ENCODE results near the gene RTF1. TPM values are rescaled to one million over a fixed set of nuclear protein-coding genes. Genes with fewer than 3 reads are reported as not detected.
"Not testable (repeated sequence)": the region's sequence is repeated elsewhere in the genome, so short reads cannot be mapped to it uniquely, and the experiment has no call there.

The RTF1 gene
- polyA plus RNA-seq (2012; ENCODE audit: insufficient read depth, insufficient read length) = 34.3 TPM

DNA sequence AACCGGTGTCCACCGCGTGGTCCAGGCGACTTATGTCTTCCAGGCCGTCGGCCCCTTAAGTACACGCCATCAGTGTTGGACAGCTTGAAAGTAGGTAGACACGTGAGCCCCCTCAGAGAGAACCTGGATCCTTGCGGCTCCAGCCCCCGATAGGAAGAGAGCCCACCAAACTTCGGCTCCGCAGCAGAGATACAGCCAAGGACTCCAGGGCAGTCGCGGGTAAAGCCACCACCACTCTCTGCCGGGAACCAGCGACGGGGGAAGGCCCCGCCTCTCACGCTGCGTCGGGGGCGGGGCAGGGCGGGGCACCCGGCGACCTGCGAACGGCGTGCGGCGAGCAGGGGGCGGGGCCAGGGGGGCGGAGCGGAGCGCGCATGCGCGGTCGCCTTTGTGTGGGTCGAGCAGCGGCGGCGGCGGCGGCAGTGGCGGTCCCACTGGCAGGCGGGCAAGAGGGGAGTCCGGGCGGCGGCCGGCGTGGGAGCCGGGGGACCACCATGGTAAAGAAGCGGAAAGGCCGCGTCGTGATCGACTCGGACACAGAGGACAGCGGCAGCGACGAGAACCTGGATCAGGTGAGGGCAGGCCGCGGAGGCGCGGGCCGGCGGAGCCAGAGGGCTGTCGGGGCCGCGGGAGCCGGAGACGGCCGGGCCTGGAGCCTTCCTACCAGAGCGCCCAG, at the start of gene RTF1:
Gene RTF1, plus strand, starts transcription at position 354 of the 676 bp plus-strand sequence. Its CDS starts 21 bp downstream, at position 375.
- H3K4me3 ChIP-seq (ENCODE audit: low read length) = peak within 1 kb of the TSS; percentile 67
- DNase-seq (ENCODE audit: low read depth, low spot score) = peak; percentile 77

GRCh38 chr15:41367418-41367817, 49.5 kb upstream of the RTF1 start:
- H3K4me3 ChIP-seq (ENCODE audit: low read length) = no peak overlapping the region
- DNase-seq (ENCODE audit: low read depth, low spot score) = no peak

- no peak for DNase-seq (ENCODE audit: low read depth, low spot score)
Observed at GRCh38 chr15:41377978-41378377, 38.9 kb upstream of the RTF1 start.

GRCh38 chr15:41383974-41384749, 32.7 kb upstream of the RTF1 start:
- not testable (repeated sequence) for DNase-seq (ENCODE audit: low read depth, low spot score); H3K4me3 ChIP-seq (ENCODE audit: low read length)

More at GRCh38 chr15:41377978-41378377, 38.9 kb upstream of the RTF1 start:
- no peak overlapping the region for H3K4me3 ChIP-seq (ENCODE audit: low read length)

- DNase-seq (ENCODE audit: low read depth, low spot score) = no peak
- H3K4me3 ChIP-seq (ENCODE audit: low read length) = no peak overlapping the region
Observed at GRCh38 chr15:41387646-41388045, 29.2 kb upstream of the RTF1 start.

DNA sequence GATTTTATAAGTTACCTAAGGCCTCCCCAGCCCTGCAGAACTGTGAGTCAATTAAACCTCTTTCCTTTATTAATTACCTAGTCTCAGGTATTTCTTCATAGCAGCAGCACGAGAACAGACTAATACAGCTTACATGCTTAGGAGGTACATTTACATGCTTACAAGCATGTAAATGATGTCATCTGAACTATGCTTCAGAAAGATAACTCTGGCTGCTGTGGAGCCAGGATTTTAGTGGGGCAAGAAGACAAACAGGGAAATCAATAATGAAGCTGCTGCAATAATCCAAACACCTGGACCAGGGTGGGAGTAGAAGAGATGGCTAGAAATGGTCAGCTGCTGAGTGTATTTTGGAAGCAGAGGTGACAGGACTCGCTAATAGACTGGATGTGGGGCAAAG, 24.2 kb upstream of the RTF1 start:
- no peak for DNase-seq (ENCODE audit: low read depth, low spot score)

GRCh38 chr15:41394924-41395323, 22.0 kb upstream of the RTF1 start:
- DNase-seq (ENCODE audit: low read depth, low spot score) = no peak
- no peak overlapping the region for H3K4me3 ChIP-seq (ENCODE audit: low read length)

More for the DNA sequence above, 24.2 kb upstream of the RTF1 start:
- no peak overlapping the region for H3K4me3 ChIP-seq (ENCODE audit: low read length)

DNA sequence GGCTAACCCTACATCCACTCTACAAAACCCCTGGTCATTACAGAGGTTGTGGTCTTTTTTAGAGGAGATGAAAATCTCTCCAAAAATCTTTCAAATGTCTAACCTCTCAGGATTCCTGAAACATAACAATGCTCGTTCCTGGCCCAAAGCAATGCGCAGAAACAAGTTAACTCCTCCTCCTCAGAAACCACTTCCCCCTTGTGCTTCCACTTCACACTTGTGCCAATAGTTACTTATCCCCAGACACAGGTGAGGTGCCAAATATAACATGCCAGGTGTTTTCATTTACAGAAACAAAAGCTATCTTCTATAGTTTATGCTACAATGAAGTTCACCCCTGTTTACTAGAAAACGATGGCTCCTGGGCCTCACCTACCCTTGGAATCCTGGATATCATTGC, 20.8 kb upstream of the RTF1 start:
- DNase-seq (ENCODE audit: low read depth, low spot score) = no peak

GRCh38 chr15:41401904-41402267, 15.0 kb upstream of the RTF1 start:
- DNase-seq (ENCODE audit: low read depth, low spot score) = no peak
- peak overlapping the region; percentile 74 for H3K4me3 ChIP-seq (ENCODE audit: low read length)

More for the DNA sequence above, 20.8 kb upstream of the RTF1 start:
- H3K4me3 ChIP-seq (ENCODE audit: low read length) = no peak overlapping the region

GRCh38 chr15:41407341-41407740, 9.6 kb upstream of the RTF1 start:
- no peak for DNase-seq (ENCODE audit: low read depth, low spot score)
- H3K4me3 ChIP-seq (ENCODE audit: low read length) = no peak overlapping the region

- DNase-seq (ENCODE audit: low read depth, low spot score) = no peak
- H3K4me3 ChIP-seq (ENCODE audit: low read length) = no peak overlapping the region
Observed at GRCh38 chr15:41408234-41408641, 8.7 kb upstream of the RTF1 start.

DNA sequence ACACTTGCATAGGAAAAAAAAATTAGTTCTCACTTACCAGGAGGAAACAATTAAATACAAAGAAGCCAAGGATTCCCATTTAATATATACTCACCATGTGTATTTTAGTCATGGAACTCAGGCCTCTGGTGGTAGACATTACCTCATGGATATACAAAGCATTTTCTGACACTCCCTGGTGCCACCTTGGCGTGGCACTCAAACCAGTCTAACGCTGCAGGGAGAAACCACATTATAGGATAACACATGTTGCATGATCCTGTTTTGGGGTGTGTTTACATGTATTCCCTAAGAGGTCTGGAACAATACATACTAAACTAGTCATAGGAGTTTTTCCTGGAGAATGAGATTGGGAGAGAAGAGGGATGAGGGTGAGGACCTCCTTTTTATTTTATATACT, 5.9 kb upstream of the RTF1 start:
- no peak overlapping the region for H3K4me3 ChIP-seq (ENCODE audit: low read length)
- DNase-seq (ENCODE audit: low read depth, low spot score) = no peak

DNA sequence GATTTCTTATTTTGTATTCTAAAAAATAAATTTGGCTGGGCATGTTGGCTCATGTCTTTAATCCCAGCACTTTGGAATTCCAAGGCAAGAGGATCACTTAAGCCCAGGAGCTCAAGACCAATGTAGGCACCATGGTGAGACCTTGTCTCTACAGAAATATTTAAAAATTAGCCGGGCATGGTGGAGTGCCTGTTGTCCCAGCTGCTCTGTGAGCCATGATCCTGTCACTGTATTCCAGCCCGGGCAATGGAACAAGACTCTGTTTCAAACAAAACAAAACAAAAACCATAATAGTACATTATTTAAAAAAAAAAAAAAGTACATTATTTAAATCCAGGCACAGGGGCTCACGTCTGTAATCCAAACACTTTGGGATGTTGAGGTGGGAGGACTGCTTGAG, 5.5 kb upstream of the RTF1 start:
- H3K4me3 ChIP-seq (ENCODE audit: low read length) = no peak overlapping the region
- no peak for DNase-seq (ENCODE audit: low read depth, low spot score)

DNA sequence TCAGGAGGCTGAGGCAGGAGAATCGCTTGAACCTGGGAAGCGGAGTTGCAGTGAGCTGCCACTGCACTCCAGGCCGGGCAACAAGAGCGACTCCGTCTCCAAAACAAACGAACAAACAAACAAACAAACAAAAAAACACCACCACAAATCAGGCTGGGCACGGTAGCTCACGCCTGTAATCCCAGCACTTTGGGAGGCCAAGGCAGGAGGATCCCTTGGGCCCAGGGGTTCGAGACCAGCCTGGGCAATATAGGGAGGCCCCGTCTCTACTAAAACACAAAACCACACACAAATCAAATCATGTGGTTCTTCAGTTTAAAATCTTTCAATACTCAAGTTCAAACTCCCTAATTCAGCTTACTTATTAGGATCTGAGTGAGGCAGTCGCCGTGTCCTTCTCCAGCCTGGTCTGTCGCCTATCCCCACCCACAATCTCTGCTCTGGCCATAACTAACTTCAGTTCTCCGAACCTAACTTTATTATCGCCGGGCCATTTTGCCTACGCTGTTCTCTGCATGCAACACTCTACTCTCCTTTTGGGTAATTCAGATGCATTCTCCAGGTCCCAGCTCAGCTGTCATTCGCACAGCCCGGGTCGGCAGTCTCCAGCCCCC, 660 bp upstream of the RTF1 start:
- peak overlapping the region; percentile 67 for H3K4me3 ChIP-seq (ENCODE audit: low read length)
- no peak for DNase-seq (ENCODE audit: low read depth, low spot score)

GRCh38 chr15:41417418-41418195, 712 bp downstream of the RTF1 start:
- DNase-seq (ENCODE audit: low read depth, low spot score) = no peak
- H3K4me3 ChIP-seq (ENCODE audit: low read length) = peak overlapping the region; percentile 67

DNA sequence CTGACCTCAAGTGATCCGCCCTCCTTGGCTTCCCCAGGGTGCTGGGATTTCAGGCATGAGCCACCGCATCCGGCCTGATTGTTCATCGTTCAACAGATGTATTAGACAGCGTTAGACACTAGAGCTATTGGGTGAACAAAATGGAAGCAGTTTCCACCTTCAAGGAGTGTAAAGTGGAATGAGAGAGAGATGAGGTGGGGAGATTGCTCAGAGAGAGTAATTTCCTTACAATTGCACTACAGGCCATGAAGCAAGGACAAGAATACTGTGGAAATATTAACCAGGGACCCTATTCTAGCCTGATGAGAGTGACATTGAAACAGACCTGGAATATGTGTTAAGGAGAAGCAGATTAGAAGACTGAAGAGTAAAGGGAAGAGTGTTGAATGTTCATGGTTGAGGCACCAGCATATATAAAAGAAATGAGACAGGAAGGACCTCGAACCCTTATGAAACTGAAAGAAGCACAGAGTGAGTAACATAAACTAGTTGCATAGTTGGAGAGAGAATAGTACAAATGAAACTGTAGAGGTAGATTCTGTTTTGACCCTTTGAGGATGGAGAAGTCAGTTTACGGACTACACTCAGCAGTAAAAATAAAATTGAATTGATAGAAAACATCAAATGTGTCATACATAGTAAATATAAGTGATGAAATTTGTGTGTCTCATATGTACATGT, 7.2 kb downstream of the RTF1 start:
- no peak overlapping the region for H3K4me3 ChIP-seq (ENCODE audit: low read length)
- DNase-seq (ENCODE audit: low read depth, low spot score) = no peak

- H3K4me3 ChIP-seq (ENCODE audit: low read length) = no peak overlapping the region
- DNase-seq (ENCODE audit: low read depth, low spot score) = no peak
Observed at GRCh38 chr15:41424809-41425208, 7.9 kb downstream of the RTF1 start.

DNA sequence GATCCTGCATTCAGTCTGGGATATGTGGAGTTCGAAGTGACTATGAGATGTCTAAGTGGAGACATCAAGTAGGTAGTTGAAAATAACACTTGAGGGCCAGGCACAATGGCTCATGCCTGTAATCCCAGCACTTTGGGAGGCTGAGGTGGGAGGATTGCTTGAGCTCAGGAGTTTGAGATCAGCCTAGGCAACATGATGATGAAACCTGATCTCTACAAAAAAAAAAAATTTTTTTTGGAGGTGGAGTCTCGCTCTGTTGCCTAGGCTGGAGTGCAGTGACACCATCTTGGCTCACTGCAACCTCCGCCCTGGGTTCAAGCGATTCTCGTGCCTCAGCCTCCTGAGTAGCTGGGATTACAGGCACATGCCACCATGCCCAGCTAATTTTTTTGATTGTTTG, 9.0 kb downstream of the RTF1 start:
- DNase-seq (ENCODE audit: low read depth, low spot score); H3K4me3 ChIP-seq (ENCODE audit: low read length): not testable (repeated sequence)
